ENCODE results near the gene APOBR.
"Not testable (repeated sequence)": the region's sequence is repeated elsewhere in the genome, so short reads cannot be mapped to it uniquely, and the experiment has no call there.

APOBR gene

GRCh38 chr16:28544998-28545397 lies 50.6 kb downstream of the APOBR start:
- H3K36me3 ChIP-seq (ENCODE audit: control insufficient read depth, insufficient read depth, low read length) = no peaks in the 10 kb centered on the region
- DNase-seq (ENCODE audit: extremely low read depth, insufficient read length) = no peak

GRCh38 chr16:28545964-28546363 lies 51.5 kb downstream of the APOBR start:
- H3K36me3 ChIP-seq (ENCODE audit: control insufficient read depth, insufficient read depth, low read length); H3K27me3 ChIP-seq (replicated peaks; ENCODE audit: control insufficient read depth, insufficient read depth, low read length); DNase-seq (ENCODE audit: extremely low read depth, insufficient read length); H3K4me3 ChIP-seq (replicated peaks; ENCODE audit: low read depth, low read length): not testable (repeated sequence)

More at GRCh38 chr16:28544998-28545397, 50.6 kb downstream of the APOBR start:
- no peak for TF ChIP-seq CTCF (IDR thresholded peaks at IDR 0.05; ENCODE audit: insufficient read depth, low read length, poor library complexity, severe bottlenecking)
- Histone ChIP-seq H3K4me3 (replicated peaks; ENCODE audit: low read depth, low read length) (no peak overlapping the region), H3K27me3 (replicated peaks; ENCODE audit: control insufficient read depth, insufficient read depth, low read length) (no peaks in the 10 kb centered on the region)

GRCh38 chr16:28546626-28547025 lies 52.2 kb downstream of the APOBR start:
- TF ChIP-seq CTCF (IDR thresholded peaks at IDR 0.05; ENCODE audit: insufficient read depth, low read length, poor library complexity, severe bottlenecking) = no peak
- Histone ChIP-seq H3K36me3 (ENCODE audit: control insufficient read depth, insufficient read depth, low read length) (no peaks in the 10 kb centered on the region), H3K27me3 (replicated peaks; ENCODE audit: control insufficient read depth, insufficient read depth, low read length) (no peaks in the 10 kb centered on the region), H3K4me3 (replicated peaks; ENCODE audit: low read depth, low read length) (no peak overlapping the region)
- DNase-seq (ENCODE audit: extremely low read depth, insufficient read length) = no peak

- TF ChIP-seq CTCF (IDR thresholded peaks at IDR 0.05; ENCODE audit: insufficient read depth, low read length, poor library complexity, severe bottlenecking) = no peak
- H3K4me3 ChIP-seq (replicated peaks; ENCODE audit: low read depth, low read length) = no peak overlapping the region
- H3K36me3 ChIP-seq (ENCODE audit: control insufficient read depth, insufficient read depth, low read length) = no peaks in the 10 kb centered on the region
- H3K27me3 ChIP-seq (replicated peaks; ENCODE audit: control insufficient read depth, insufficient read depth, low read length) = no peaks in the 10 kb centered on the region
- DNase-seq (ENCODE audit: extremely low read depth, insufficient read length) = no peak
Observed at GRCh38 chr16:28548306-28548802, 53.9 kb downstream of the APOBR start.
